Measurements from ENCODE around the gene SRSF5.

GRCh38 chr14:69789118-69789640 is 22.2 kb downstream of the SRSF5 start:
- TF ChIP-seq NFE2L1 (CRISPR knock-in tag; IDR thresholded peaks at IDR 0.05) (no peak), AR (CRISPR knock-in tag; IDR thresholded peaks at IDR 0.05) (no peak), SP1 (CRISPR knock-in tag; conservative IDR thresholded peaks at IDR 0.05) (no peak), NR2C2 (CRISPR knock-in tag; IDR thresholded peaks at IDR 0.05) (no peak), TEAD4 (CRISPR knock-in tag; IDR thresholded peaks at IDR 0.05) (no peak)
- TF ChIP-seq, protein P1, sequence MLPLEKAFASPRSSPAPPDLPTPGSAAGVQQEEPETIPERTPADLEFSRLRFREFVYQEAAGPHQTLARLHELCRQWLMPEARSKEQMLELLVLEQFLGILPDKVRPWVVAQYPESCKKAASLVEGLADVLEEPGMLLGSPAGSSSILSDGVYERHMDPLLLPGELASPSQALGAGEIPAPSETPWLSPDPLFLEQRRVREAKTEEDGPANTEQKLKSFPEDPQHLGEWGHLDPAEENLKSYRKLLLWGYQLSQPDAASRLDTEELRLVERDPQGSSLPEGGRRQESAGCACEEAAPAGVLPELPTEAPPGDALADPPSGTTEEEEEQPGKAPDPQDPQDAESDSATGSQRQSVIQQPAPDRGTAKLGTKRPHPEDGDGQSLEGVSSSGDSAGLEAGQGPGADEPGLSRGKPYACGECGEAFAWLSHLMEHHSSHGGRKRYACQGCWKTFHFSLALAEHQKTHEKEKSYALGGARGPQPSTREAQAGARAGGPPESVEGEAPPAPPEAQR (CRISPR knock-in tag; IDR thresholded peaks at IDR 0.05): no peak
